NCI-H1417 treated with DMSO at 0.1 percent for 48 hours (cell line): ENCODE measurements around the gene COL27A1.

Source experiments
- DNase-seq: peaks from one replicate; lab custom pipeline; 2025; lab: John Stamatoyannopoulos, UW

COL27A1 gene

DNA sequence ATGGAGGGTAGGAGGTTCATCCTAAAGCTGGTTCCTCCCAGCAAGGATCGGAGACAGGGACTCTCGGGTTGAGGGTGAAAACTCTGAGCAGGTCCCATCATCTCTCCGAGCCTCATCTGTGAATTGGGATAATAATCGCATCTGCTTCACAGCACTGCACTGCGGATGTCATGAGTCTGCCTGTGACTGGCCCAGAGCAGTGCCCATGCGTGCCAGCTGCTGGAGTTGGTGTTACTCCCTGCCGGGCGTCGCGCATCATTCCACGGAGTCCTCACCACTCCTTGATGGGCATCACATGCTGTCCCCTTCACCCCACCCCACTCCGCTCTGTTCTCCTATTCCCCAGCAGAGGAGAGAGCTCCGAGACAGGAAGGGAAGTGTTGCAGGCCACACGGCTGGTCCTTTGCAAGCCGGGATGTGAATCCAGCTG is 132.4 kb downstream of the COL27A1 start:
- no peak for DNase-seq

DNA sequence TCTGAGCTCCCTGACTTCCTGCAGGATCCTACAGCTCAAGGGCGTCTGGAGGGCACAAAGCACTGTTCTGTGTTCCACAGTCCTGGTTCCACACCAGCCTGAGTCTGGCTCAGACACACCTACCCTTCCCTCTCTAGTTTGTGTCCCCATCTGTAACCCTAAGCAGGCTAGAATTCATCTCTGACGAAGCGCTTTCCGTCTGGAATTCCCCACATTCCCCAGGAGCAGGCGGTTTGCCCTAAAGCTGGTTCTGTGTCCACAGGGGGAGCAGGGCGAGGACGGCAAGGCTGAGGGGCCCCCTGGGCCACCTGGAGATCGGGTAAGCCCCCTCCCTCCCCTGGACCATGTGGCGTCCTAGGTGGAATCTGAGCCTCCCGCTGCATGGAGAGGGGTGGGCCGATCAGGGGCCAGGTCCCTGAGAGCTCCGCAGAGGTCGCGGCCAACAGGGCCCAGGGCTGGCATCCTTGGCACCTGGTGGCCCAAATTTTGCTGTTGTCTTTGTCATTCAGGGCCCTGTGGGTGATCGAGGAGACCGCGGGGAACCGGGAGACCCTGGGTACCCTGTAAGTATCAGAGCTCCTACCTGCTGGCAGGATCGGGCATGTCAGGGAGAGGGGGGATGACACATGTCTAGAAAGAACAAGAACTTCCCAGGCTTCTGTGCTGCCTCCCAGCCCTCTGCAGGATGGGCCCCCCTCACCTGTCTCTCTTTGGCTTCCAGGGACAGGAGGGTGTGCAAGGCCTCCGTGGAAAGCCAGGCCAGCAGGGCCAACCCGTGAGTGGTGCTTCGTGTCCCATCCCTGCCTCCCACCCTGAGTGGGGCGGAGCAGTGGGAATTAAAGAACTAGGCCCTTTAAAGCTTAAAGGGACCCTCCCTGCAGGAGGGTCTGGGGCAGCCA is 133.1 kb downstream of the COL27A1 start:
- no peak for DNase-seq

DNA sequence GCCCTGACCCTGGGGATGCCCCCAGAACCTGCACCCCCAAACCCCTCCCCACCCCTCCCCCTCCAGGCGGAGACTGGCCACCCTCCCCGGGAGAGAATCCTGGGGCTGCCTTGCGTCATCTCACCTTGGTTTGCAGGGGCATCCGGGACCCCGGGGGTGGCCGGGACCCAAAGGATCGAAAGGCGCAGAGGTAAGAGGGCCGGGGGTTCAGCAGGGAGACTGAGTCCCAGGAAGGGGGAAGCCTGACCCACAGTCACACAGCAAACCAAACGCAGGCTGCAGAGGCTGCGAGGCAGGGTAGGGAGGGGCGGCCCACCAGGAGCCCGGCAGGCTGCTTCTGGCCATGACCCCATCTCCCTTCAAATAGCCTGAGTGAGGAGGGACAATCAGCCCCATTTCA is 133.8 kb downstream of the COL27A1 start:
- DNase-seq, result no peak

DNA sequence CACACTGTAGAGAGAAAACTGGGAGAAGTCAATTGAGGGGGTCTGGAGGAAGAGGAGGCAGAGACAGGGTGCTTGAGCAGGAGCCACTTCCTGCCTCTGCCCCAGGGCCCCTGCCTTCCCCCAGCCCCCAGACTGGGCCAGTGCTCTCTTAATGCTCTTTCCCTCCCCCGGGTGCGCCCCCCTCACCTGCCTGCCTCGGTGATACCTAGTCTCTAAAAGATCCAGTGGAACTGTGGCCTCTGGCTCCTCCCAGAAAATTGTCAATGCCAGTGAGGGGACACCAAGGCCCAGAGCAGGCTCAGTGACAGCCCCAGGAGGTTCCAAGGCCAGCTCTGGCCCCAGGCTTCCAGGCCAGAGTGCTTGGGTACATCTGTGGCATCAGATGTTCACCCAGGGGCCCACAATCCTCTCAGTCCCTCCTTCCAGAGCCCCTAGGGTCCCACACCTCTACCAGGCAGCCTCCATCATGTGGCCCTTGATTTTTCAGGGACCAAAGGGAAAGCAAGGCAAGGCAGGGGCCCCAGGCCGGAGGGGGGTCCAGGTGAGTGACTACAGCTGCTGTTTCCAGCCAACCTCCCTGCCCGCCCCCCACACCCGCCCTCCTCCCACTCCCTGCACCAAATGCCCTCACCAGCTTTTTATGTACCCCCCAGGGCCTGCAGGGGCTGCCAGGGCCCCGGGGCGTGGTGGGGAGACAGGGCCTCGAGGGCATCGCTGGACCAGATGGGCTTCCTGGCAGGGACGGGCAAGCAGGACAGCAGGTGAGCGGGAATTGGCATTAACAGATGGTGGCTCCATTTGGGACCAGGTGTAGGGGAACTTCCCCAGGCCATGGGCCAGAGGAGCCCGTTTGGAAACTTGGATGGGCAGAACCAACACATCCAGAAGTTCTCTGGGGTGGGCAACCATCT is 134.5 kb downstream of the COL27A1 start:
- no peak for DNase-seq

DNA sequence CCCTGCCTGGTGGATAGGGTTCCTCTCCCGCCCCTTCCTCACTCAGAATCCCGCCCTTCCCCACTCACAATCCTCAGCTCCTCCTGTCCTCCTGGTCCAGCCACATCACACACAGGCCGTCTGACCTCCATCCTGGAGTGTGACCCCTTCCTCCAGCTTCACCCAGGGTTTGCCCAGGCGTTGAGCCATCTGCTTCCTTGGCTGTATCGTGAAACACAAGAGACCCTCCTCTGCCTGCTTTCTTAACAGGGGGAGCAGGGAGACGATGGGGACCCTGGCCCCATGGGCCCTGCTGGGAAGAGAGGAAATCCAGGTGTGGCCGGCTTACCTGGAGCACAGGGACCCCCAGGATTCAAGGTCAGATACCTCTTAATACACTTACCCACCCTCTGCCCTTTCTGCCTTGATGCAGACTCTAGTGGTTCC is 135.2 kb downstream of the COL27A1 start:
- no peak for DNase-seq

DNA sequence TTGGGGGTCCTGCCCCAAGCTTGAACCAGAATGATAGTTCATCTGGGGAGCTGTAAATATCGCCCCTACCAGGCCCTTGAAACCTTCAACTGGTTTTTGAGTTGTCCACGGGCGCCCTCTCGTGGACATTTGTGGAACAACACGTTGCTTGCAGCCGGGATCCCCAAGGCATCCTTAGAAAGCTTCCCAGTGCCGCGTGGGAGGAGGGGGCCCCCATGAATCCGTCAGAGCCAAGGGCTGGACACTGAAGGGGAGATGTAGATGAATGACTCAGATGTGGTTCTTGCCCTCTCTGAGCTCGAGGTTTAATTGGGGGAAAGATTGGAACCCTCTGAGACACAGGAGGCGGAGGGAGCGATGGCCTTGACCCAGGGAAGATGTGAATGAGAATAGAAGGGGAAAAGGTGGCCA is 135.7 kb downstream of the COL27A1 start:
- DNase-seq, result no peak

DNA sequence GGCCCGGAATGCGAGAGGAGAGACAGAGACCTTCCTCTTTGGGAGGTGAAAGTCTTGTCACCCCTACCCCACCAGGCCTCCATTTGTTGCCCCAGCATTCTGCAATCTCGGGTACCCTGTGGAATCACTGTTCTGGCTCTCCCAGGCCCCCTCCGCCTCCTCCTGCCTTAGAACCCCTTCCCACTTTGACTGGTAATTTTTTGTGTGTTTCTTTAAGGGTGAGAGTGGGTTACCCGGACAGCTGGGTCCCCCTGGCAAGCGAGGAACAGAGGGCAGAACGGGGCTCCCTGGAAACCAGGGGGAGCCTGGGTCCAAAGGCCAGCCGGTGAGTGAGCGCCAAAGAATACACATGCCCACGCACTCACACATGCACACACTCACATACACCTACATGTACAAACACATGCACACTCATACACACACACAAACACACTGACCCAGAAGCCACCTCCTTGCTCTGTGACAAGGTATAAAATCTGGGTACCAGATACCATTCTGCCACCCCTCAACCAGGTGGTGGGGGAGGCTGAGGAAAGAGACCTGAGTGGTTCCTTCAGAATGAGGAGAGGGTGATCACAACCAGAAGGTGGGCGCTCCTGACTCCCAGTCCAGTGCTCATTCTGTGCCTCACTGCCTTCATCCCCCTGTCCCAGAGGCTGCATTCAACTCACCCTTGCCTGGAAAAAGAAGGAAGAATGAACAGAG is 136.7 kb downstream of the COL27A1 start:
- no peak for DNase-seq

DNA sequence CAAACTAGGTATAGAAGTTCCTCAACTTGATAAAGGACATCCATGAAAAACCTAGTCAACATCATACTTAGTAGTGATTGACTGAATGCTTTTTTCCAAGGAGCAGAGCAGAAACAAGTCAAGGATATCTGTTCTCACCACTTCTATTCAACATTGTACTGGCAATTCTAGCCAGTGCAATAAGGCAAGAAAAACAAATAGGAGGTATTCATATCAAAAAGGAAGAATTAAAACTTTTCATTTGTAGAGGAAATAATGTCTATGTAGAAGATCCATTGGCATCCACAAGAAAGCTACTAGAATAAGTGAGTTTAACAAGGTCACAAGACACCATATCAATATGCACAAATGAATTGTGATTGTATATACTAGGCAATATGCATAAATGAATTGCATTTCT is 139.3 kb downstream of the COL27A1 start:
- no peak for DNase-seq

DNA sequence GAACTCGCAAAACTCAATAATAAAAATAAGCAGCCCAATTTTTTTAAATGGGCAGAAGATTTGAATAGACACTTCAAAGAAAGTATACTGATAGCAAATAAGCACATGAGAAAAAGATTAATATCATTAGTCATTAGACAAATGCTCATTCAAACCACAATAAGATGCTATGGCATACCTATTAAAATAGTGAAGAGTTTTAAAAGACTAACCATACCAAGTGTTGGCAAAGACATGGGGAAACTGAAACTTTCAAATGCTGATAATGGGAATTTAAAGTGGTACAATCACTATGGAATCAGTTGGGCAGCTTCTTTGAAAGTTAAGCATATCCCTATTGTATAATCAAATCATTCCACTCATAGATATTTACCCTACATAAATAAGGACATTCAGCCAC is 141.0 kb downstream of the COL27A1 start:
- no peak for DNase-seq

DNA sequence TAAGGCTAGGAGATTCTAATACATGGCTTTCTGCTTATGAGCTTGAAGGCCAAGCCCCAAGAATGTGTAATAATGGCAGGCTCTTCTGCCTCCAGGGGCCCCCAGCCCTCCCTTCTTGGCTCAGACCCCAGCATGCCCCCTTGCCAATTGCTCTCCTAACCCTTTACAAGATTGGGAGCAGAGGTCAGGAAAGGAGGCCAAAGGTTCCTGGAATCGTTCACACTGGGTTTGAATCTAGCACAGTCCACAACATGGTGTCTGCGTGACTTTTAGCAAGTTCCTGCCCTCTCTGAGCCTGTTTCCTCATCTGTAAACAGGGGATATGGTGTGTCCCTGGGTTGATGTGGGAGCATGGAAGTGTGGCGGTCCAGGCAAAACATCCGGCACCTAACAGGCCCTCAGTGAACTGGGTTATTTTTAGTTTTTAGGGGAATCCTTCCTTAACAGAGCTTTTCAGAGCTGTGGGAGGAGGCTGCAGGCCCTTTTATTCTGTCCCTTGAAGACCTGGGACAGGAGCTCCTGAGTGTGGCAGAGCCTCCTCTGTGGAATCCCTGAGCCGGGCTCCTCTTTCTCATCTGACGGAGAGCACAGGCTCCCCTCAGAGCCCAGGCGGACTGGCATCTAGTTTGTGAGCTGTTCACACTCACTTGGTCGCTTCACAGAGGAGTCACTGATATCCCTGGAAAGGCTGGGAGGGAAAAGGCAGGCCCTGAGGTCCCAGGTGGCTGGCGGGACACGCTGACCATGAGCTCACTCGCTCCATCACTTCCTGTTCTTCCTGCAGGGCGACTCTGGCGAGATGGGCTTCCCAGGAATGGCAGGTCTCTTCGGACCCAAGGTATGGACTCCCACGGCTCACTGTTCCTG is 144.2 kb downstream of the COL27A1 start:
- DNase-seq, result no peak

DNA sequence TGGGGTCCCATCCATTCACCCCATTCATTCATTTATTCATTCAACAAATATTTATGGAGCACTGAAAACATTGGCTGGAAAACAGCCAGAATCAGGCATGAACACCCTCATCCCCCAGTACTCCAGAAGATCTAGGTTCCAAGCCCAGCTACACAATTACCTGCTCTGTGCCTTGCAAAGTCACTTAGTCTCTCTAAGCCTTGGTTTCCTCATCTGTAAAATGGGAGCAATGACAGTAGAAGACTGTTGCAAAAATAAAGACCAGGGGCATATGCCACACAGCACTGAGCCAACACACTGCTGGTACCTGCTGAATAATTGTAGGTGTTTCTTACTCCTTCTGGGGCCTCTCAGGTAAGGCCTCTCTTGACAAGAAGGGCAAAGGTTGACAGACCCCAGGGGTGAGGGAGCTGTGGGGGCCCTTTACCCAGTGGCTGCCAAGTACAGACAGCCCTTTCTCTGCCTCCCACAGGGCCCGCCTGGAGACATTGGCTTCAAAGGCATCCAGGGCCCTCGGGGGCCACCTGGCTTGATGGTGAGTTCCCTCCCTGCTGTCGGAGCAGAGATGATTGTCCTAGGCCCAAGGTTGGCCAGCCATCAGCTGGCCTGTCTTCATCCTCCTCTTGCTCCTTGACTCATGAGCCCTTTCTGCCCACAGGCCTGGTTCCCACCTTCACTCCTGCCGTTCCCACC is 145.0 kb downstream of the COL27A1 start:
- DNase-seq, result no peak

DNA sequence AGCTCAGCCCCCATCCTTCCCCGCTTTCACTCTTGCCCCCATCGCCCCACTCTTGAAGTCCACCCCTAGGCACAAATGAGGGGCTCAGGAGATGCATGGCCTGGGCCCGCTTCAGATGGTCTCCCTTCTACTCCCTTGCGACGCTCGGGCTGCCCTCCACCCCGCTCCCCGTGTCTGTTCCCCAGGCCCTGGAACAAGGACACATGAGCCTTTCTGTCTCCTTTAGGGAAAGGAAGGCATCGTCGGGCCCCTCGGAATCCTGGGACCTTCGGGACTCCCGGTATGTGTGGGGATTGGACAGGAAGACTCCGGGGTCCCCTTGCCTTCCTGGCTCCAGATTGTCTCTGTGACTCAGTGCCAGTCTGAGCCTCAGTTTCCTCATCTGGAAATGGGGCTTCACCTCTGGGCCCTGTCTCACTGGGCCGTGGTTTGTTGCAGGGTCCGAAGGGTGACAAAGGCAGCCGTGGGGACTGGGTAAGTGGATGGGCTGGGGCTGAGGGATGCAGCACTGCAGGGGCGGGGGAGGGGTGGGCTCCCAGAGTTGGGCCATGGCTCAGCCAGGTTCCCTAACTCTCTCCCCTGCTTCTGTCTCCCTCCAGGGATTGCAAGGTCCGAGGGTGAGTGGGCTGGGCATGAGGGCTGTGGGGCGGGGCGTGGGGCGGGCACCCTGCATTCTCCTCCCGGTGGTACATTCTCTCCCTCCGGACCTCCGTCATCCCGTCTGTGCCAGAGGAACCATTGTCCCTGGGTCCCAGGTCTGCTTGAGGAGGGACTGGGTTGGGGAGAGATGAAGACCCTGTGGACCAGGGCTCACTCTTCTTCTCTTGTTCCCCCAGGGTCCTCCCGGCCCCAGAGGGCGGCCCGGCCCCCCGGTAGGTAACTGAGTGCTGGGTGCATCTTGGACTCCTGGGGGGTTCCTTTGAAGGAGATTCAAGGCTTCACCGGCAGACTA is 145.8 kb downstream of the COL27A1 start:
- DNase-seq, result no peak

DNA sequence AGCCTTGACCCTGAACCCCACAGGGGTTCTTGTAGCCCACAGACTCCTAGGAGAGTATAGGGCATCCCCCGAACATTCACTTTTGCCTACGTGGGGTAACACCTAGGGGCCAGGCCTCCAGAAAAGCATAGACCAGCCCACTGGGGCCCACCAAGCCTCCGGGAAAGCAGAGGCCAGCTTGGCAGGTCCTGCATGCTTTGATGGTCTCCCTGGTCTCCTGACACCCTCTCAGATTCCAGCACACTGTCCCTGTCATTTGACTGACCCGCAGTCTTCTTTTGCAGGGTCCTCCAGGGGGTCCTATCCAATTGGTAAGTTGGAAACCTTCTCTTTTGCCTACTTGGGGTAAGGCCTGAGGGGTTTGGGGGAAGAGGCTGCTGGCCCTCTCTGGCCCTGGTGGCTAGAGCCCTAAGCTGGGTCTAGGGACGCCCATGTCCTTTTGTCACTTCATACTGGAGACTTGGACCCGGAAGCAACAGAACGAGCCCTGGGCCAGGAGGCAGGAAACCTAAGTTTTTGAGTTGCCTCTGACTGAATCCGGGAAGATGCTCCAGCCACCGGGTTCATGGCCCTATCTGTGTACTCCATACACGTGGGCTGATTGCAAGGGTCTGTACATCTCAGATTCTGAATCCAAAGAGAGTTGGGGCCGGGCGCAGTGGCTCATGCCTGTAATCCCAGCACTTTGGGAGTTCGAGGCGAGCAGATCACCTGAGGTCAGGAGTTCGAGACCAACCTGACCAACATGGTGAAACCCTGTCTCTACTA is 146.6 kb downstream of the COL27A1 start:
- DNase-seq, result no peak

DNA sequence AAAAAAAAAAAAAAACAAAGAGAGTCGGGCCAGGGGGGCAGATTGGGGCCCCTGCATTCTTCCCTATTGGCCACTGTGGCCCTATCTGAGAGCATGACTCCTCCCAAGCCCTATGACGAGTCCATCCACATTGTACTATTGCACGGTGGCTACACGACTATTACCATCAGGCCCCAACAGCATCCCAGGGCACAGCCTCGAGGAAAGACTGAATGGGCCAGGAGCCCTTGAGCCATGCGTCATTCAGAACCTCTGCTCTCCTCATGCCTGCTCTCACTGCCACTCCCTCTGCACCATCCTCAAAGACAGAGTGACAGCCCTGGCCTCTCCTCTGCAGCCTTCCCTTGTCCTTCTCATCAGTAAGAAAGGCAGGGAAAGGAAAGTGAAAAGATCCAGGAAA is 147.4 kb downstream of the COL27A1 start:
- no peak for DNase-seq

DNA sequence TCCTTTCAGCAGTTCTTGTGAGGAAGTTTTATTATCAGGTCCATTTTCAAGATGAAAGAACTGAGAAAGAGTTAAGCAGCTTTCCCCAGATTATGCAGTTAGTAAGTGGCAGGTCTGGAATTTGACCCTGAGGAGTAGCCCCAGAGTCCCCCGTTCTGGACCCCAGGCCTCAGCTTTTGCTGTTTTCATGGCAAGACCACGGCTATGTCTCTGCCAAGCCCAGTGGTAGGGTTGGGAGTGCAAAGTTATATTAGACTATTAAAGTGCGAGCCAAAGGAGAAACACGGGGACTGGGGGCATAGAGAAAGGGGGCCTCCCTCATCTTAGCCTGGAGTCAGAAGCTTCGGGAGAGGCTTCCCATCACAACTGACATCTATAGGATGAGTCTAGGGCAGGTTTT is 148.2 kb downstream of the COL27A1 start:
- DNase-seq, result no peak

DNA sequence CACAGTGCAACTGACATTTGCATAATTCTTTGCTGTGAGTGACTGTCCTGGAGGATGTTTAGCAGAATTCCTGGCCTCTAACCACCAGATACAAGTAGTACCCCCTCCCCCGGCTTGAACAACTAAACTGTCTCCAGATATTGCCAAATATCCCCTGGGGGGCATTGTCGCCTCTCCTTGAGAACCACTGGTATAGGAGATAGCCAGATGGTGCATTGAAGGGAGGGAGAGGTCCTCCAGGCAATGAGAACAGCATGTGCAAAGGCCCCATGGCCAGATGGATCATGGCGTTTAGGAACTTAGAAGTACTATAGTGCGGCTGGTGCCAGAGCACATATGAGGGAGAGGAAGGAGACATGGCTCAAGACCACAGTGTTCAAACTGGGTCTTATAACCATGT is 148.6 kb downstream of the COL27A1 start:
- no peak for DNase-seq

DNA sequence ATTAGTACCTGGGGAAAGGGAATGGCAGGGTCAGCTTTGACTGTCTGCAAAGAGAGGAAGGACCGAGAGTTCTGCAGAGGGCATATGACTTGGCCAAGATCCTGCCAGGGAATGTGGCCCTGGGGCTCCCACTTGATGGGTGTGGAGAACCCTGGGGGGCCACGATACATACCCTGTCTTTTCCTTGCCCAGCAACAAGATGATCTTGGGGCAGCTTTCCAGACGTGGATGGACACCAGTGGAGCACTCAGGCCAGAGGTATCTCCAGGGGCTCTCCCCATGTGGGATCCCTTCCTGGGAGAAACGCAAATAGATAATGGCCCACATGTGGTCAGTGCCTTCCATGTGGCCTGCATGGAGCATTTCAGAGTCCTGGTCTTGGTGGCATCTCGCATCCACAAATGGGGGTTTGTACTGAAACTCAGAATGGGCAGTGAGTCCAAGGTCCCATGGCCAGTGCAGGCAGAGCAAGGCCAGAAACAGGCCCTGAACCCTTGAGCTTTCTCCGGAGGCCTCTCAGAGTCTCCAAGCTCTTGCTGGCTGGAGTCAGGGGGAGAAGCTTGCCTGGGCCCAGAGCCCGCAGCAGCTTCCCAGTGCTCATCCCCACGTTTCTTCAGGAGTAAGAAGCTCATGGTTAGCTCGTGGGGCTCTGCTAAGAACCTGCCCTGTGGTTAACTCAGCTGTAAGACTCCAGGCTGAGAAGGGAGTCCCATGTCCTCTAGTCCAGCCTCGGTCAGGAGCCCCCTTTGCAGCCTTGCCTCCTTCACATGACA is 149.3 kb downstream of the COL27A1 start:
- no peak for DNase-seq

DNA sequence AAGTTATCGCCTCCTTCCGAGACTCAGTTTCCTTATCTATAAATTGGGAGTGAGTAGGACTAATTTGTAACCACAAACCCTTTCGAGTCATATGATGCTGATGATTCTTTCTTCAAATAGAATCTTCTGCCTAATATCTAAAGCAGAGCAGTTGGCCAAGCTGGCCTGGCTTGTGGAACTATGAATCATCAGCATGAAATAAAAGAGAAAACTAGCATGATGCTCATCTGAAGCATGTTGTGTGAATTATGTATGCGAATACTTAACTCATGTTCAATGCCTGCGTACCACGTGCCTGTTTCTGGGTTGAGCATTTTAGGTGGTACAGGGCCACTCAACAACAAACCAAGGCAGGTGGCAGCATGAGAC is 152.5 kb downstream of the COL27A1 start:
- no peak for DNase-seq
